ENCODE measurements around the gene SUSD1. TPM values are rescaled to one million over a fixed set of nuclear protein-coding genes. Genes with fewer than 3 reads are reported as not detected.

Gene SUSD1
- total and polyA plus RNA-seq, 9 of the 15 experiments (the other 6 are each of a cell fraction or from before 2014, with no cell fraction given), result 10.9 to 44.4 (median 36.1) TPM

GRCh38 chr9:112200711-112201110, 25.6 kb upstream of the SUSD1 start:
- ATAC-seq (no peak), DNase-seq (ENCODE audit: extremely low read depth in 1 of 4, low spot score in 3 of 4) (no peak), FAIRE-seq (no peak)
- H3K9me1 ChIP-seq (ENCODE audit: control insufficient read depth, insufficient read depth, low read length), result no peaks in the 10 kb centered on the region
- WGBS (ENCODE audit: insufficient coverage, low coverage, missing lambda C conversion rate), result 72% methylated on average over 5 of the region's 5 CpGs
- BruUV-seq (replicated peaks), result no TSS peak
- ChIA-PET CTCF (ENCODE audit: low intra/inter-chr PET ratio) (no interaction called here), POLR2A (interaction anchor here (0.8 to 1.2 kb wide), 4 partner anchors 12 to 25 kb away, joined by 3 to 4 read pairs (median 4); no protein-coding TSS in a partner anchor)
- H3K4me1 ChIP-seq (replicated peaks in 1 of 2; ENCODE audit: control insufficient read depth in 2 of 2, insufficient read depth in 2 of 2, low read length in 2 of 2), result peaks cover 3 to 6% of the 10 kb centered on the region in 2 experiments; a peak in 3 of 5 replicates
- H3K4me3 ChIP-seq, result no peak overlapping the region
- no peak overlapping the region for H3K4me2 ChIP-seq (ENCODE audit: insufficient read depth, low read length)
- TF ChIP-seq ZNF232 (CRISPR knock-in tag; IDR thresholded peaks at IDR 0.05) (no peak), HOXB6 (CRISPR knock-in tag; IDR thresholded peaks at IDR 0.05; ENCODE audit: borderline replicate concordance) (no peak), SIX5 (IDR thresholded peaks at IDR 0.05; ENCODE audit: borderline replicate concordance in 1 of 2, insufficient read depth in 1 of 2, low read depth in 1 of 2, low read length in 2 of 2) (no peak), MXI1 (IDR thresholded peaks at IDR 0.05; ENCODE audit: low read depth, low read length) (no peak), SRSF7 (optimal IDR thresholded peaks at IDR 0.05; ENCODE audit: low read depth, low read length) (no peak), CXXC5 (CRISPR knock-in tag; IDR thresholded peaks at IDR 0.05) (no peak), ZNF445 (CRISPR knock-in tag; IDR thresholded peaks at IDR 0.05; ENCODE audit: low read depth) (no peak), ZNF764 (CRISPR knock-in tag; IDR thresholded peaks at IDR 0.05; ENCODE audit: low read depth) (no peak), MAZ (CRISPR knock-in tag; conservative IDR thresholded peaks at IDR 0.05 in 1 of 2, IDR thresholded peaks at IDR 0.05 in 1 of 2) (no peak), RBM22 (IDR thresholded peaks at IDR 0.05; ENCODE audit: low read depth, low read length, poor library complexity, severe bottlenecking) (no peak), ZNF780A (CRISPR knock-in tag; IDR thresholded peaks at IDR 0.05) (no peak), HMG20A (CRISPR knock-in tag; conservative IDR thresholded peaks at IDR 0.05) (no peak), NFIC (IDR thresholded peaks at IDR 0.05) (no peak), SIRT6 (IDR thresholded peaks at IDR 0.05; ENCODE audit: low read depth, low read length) (no peak), PHF21A (IDR thresholded peaks at IDR 0.05; ENCODE audit: borderline replicate concordance, low read depth) (no peak), ZNF511 (CRISPR knock-in tag; IDR thresholded peaks at IDR 0.05) (no peak), ATF4 (CRISPR knock-in tag; IDR thresholded peaks at IDR 0.05) (no peak)
- no peaks in the 10 kb centered on the region for H3K36me3 ChIP-seq (ENCODE audit: control insufficient read depth, insufficient read depth, low read length)
- H3K9ac ChIP-seq (ENCODE audit: insufficient read depth in 1 of 2, low read depth in 2 of 2, low read length in 2 of 2), result no peak overlapping the region
- in situ Hi-C loops (cut with MboI) (no loop called here), intact Hi-C loops (cut with micrococcal nuclease) (no loop called here)
- H3K27ac ChIP-seq (ENCODE audit: extremely low read depth, low read depth, low read length), result no peak overlapping the region
- H3K9me3 ChIP-seq (replicated peaks; ENCODE audit: control insufficient read depth, insufficient read depth, low read depth, low read length), result no peaks in the 10 kb centered on the region
- no peak overlapping the region for H2AFZ ChIP-seq (ENCODE audit: low read depth, low read length)
- H4K20me1 ChIP-seq (replicated peaks; ENCODE audit: control insufficient read depth, insufficient read depth, low read length), result no peaks in the 10 kb centered on the region
- no peaks in the 10 kb centered on the region for H3K79me2 ChIP-seq (ENCODE audit: control insufficient read depth, insufficient read depth, low read length)
- H3K27me3 ChIP-seq (ENCODE audit: control insufficient read depth in 2 of 2, insufficient read depth in 2 of 2, low read length in 2 of 2), result no peaks in the 10 kb centered on the region

Measured in K562 (cell line).